DOHH2 (cell line): Measurements from ENCODE around the gene KPNA6.

Experiments
- H3F3A ChIP-seq: fragments of 200-600 bp; sonication (generic), shearing (Covaris generic); 2 replicates; pipeline ENCODE4 v1.6.0; 2016; ENCODE audit warnings: antibody characterized with exemption, mild to moderate bottlenecking; ENCODE audit not compliant: control insufficient read depth, insufficient read depth
- H3K27ac ChIP-seq: fragments of 200-600 bp; sonication (generic); 2 replicates; pipeline ENCODE4 v1.5.1; 2014; ENCODE audit warnings: low read depth, mild to moderate bottlenecking, low read length, moderate library complexity
- H3K27me3 ChIP-seq: fragments of 200-600 bp; sonication (generic); 2 replicates; pipeline ENCODE4 v1.6.1; 2014; ENCODE audit warnings: mild to moderate bottlenecking, low read length, mixed read lengths; ENCODE audit not compliant: control insufficient read depth
- H3K36me3 ChIP-seq: fragments of 200-600 bp; sonication (generic); 2 replicates; pipeline ENCODE4 v1.6.1; 2014; ENCODE audit warnings: mild to moderate bottlenecking, low read length, moderate library complexity, mixed read lengths; ENCODE audit not compliant: control insufficient read depth
- H3K4me1 ChIP-seq: fragments of 200-600 bp; sonication (generic); 2 replicates; pipeline ENCODE4 v1.6.1; 2014; ENCODE audit warnings: mild to moderate bottlenecking, low read length, mixed read lengths; ENCODE audit not compliant: control insufficient read depth
- H3K4me2 ChIP-seq: fragments of 200-600 bp; sonication (generic); 2 replicates; pipeline ENCODE4 v1.6.0; 2014; ENCODE audit warnings: mild to moderate bottlenecking, low read length, moderate library complexity
- H3K4me3 ChIP-seq: fragments of 200-600 bp; sonication (generic); 2 replicates; pipeline ENCODE4 v1.5.1; 2014; ENCODE audit warnings: mild to moderate bottlenecking, low read length, mixed read lengths
- H3K79me2 ChIP-seq: fragments of 200-600 bp; sonication (generic); 2 replicates; pipeline ENCODE4 v1.6.1; 2014; ENCODE audit warnings: mild to moderate bottlenecking, low read length, mixed read lengths; ENCODE audit not compliant: control insufficient read depth
- H3K9me2 ChIP-seq: fragments of 200-600 bp; sonication (generic); replicated peaks from 2 replicates; pipeline ENCODE4 v1.6.1; 2014; ENCODE audit warnings: mild to moderate bottlenecking, low read length, mixed read lengths; ENCODE audit not compliant: control insufficient read depth
- H3K9me3 ChIP-seq: fragments of 200-600 bp; sonication (generic); 2 replicates; pipeline ENCODE4 v1.6.1; 2014; ENCODE audit warnings: antibody characterized with exemption, low read length, mixed read lengths; ENCODE audit not compliant: control insufficient read depth, insufficient read depth
- H4K20me1 ChIP-seq: fragments of 200-600 bp; sonication (generic); 2 replicates; pipeline ENCODE4 v1.6.0; 2014; ENCODE audit warnings: low read depth, mild to moderate bottlenecking, antibody characterized with exemption, low read length, moderate library complexity; ENCODE audit not compliant: control insufficient read depth, insufficient read depth
- CTCF ChIP-seq: fragments of 200-600 bp; sonication (generic); IDR thresholded peaks from one replicate; pipeline ENCODE4 v1.5.1; 2014; ENCODE audit warnings: antibody characterized with exemption, mild to moderate bottlenecking, low read depth, low read length; ENCODE audit not compliant: poor library complexity, severe bottlenecking
- EZH2phosphoT487 ChIP-seq: fragments of 200-600 bp; sonication (generic); IDR thresholded peaks from 2 replicates; pipeline ENCODE4 v1.6.1; 2017; ENCODE audit warnings: borderline replicate concordance, mild to moderate bottlenecking, antibody characterized with exemption, low read length, moderate library complexity, mixed read lengths

KPNA6 gene

DNA sequence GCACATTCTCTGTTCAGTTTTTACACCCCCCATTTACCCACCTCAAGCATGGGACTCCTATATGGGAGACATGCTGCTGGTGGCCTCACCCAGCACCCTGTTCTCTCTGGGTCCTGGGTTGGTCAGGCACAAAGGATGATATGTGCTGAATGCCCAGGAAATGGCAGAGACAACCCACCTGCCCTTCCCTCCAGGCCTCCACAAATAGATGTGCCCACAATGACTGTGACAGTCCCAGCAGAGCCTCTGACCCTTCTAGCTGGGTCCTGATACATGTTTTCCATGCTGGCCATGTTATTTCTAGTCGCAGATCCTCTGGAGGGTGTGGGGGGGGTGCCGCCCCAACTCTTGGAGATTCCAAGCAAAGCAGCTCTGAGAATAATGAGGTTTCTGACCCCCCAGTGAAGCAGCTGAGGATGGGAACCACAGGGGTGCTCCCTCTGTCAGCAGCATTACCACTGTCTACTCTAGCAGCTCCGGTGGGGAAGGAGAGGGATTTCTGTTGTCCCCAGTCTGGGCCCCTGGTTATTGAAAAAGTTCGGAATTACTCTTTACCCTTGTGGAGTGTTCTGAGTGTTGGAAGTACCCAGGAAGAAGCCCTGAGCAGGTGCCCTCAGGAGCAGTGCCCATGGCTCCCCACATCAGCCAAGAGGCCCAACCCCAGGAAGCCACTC lies 91.3 kb downstream of the KPNA6 start:
- H3K4me3 ChIP-seq = peak overlapping the region; percentile 86; the same call in 1 of the 2 replicates
- TF ChIP-seq EZH2phosphoT487 = no peak
- TF ChIP-seq CTCF = no peak
- peak overlapping the region; percentile 83 for H3K4me2 ChIP-seq
- no peaks in the 10 kb centered on the region for H3K27me3 ChIP-seq
- peaks cover 43% of the 10 kb centered on the region for H3K36me3 ChIP-seq
- H3K4me1 ChIP-seq = peaks cover 36% of the 10 kb centered on the region
- H3F3A ChIP-seq = peaks cover 9% of the 10 kb centered on the region; the same call in 1 of the 2 replicates
- no peaks in the 10 kb centered on the region for H3K9me2 ChIP-seq
- no peaks in the 10 kb centered on the region for H3K9me3 ChIP-seq
- no peaks in the 10 kb centered on the region for H4K20me1 ChIP-seq
- H3K27ac ChIP-seq = no peak overlapping the region
- H3K79me2 ChIP-seq = no peaks in the 10 kb centered on the region

DNA sequence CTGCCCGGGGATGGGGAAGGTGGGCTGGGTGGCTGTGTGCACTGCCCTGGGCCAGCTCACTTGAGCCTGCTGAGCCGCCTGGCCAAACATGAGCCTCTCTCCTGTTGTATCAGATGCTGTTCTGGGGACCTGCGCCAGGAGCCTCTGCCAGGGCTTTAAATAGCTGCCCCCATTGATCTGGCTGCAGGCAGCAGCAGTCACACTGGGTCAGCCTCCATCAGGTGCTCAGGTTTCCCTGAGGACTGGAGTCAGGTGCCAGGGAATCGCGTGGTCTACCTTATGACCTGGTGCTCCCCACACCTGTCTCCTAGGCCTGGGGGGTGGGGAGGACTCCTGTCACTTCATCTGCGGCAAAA lies 91.8 kb downstream of the KPNA6 start:
- H3K27me3 ChIP-seq = no peaks in the 10 kb centered on the region
- TF ChIP-seq EZH2phosphoT487 = no peak
- TF ChIP-seq CTCF = no peak
- H3K79me2 ChIP-seq = no peaks in the 10 kb centered on the region
- no peaks in the 10 kb centered on the region for H3K9me2 ChIP-seq
- peak overlapping the region; percentile 83 for H3K4me2 ChIP-seq
- H3K27ac ChIP-seq = peak overlapping the region; percentile 30; the same call in 1 of the 2 replicates
- peaks cover 38% of the 10 kb centered on the region for H3K36me3 ChIP-seq
- H3K4me1 ChIP-seq = peaks cover 36% of the 10 kb centered on the region
- H3F3A ChIP-seq = peaks cover 12% of the 10 kb centered on the region; the same call in 1 of the 2 replicates
- no peaks in the 10 kb centered on the region for H3K9me3 ChIP-seq
- H4K20me1 ChIP-seq = no peaks in the 10 kb centered on the region
- peak overlapping the region; percentile 86 for H3K4me3 ChIP-seq

DNA sequence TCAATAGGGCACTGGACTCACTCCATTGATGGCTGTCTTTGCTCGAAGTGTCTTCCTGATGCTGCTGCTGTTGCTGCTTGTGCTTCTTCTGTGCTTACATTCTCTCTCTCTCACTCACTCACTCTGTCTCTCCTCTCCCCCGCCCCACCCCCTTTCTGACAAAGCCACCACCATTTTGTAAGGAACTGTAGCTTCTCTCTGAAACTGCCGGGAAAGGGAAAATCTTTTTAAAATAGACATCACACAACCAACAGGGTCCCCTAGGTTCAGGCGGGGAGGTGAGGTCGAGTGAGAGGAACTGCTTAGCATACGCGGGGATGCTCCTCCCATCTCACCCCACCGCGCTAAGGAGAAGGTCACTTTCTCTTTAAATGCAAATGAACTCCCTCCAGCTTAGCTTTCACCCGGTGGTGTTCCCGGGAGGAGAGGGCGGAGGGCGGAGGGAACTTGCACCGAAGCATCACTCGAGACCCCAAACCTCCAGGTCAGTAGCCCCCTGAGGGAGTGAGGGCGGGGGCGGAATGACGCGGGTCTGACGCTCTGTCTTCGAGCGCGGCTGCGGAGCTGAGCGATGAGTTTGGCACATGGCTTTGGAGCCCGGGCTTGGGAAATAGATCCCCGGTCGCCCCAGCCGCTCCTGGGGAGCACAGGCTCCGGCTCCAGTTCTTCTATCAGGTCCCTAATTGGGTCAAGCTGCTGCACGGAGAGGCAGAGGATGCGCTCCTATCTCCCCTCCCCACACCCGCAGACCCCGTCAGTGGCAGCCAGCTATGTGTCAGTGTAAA lies 92.6 kb downstream of the KPNA6 start, which contains the start of gene CCDC28B:
Gene CCDC28B (plus strand): TSS at position 370 of the 785 bp plus-strand sequence. CDS start 1,341 bp downstream, outside the sequence.
- H3K9me2 ChIP-seq = no peaks in the 10 kb centered on the region
- peak within 1 kb of the TSS; percentile 30; the same call in 1 of the 2 replicates for H3K27ac ChIP-seq
- no peaks in the 10 kb centered on the region for H3K27me3 ChIP-seq
- H3K9me3 ChIP-seq = no peaks in the 10 kb centered on the region
- H3K36me3 ChIP-seq = peaks cover 31% of the 10 kb centered on the region
- no peaks in the 10 kb centered on the region for H4K20me1 ChIP-seq
- peaks cover 13% of the 10 kb centered on the region; the same call in 1 of the 2 replicates for H3F3A ChIP-seq
- H3K4me3 ChIP-seq = peak within 1 kb of the TSS; percentile 86
- no peaks in the 10 kb centered on the region for H3K79me2 ChIP-seq
- TF ChIP-seq EZH2phosphoT487 (no peak), CTCF (no peak)
- H3K4me1 ChIP-seq = peaks cover 40% of the 10 kb centered on the region
- H3K4me2 ChIP-seq = peak within 1 kb of the TSS; percentile 83
